Measurements from ENCODE around the gene SLCO4A1.

DNA sequence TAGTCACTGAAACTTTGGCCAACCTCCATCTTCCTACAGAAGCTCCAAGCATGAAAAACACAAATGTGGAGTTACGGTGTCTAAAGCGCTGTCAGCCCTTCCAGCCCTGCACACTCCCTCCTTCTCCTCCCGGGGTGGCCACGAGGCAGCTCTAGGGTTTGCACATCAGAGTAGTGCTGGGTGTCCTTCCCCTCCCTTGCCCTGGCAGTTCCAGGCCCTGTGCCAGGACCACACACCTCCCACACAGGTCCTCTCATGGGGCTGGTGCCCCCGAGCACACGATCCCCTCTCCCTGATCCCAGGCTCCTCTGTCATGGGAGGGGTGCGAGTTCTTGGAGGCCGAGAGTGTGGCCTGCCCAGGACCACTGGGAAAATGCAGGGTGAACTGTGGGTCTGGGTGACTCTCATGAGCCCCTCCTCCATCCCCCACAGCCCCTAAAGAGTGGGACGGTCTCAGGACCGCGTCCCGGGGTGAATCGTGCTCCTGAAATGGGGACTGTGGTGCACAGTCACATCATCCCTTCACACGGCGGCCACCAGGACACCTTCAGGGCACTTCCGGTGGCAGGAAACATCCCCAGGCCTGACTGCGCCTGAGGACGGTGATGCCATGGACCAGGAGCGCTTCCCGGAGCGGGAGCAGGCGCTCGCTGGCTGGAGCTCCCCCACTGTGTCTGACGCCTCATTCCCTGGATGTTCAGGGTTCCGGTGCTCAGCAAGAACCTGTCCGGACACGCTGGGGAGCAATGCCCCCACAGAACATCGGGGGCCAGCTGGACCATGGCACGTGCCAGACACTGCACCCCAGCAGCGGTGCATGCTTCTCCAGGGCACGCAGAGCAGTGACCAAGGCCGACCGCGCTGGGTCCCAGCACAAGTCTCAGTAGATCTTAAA, 42.8 kb upstream of the SLCO4A1 start:
- TF ChIP-seq, protein P1, sequence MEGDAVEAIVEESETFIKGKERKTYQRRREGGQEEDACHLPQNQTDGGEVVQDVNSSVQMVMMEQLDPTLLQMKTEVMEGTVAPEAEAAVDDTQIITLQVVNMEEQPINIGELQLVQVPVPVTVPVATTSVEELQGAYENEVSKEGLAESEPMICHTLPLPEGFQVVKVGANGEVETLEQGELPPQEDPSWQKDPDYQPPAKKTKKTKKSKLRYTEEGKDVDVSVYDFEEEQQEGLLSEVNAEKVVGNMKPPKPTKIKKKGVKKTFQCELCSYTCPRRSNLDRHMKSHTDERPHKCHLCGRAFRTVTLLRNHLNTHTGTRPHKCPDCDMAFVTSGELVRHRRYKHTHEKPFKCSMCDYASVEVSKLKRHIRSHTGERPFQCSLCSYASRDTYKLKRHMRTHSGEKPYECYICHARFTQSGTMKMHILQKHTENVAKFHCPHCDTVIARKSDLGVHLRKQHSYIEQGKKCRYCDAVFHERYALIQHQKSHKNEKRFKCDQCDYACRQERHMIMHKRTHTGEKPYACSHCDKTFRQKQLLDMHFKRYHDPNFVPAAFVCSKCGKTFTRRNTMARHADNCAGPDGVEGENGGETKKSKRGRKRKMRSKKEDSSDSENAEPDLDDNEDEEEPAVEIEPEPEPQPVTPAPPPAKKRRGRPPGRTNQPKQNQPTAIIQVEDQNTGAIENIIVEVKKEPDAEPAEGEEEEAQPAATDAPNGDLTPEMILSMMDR (IDR thresholded peaks at IDR 0.05) = no peak
- no peak for TF ChIP-seq POLR2AphosphoS5 (IDR thresholded peaks at IDR 0.05; ENCODE audit: insufficient read depth in 1 of 2, low read depth in 1 of 2)

All from vagina (tissue), 2 donors.